Stimulated activated naive CD8-positive, alpha-beta T cell treated with anti-CD3 and anti-CD28 coated beads, Interleukin-15, amount 100 ng/mL, for 72 hours (primary cell): ENCODE results near the gene HDGFL3.
"Not testable (repeated sequence)": the region's sequence is repeated elsewhere in the genome, so short reads cannot be mapped to it uniquely, and the experiment has no call there.

Experiments used
- ATAC-seq: fragments of 150-1000 bp; cut with Tn5 transposase; 2 replicates; pipeline ENCODE4 v1.10.0; 2021; ENCODE audit warnings: mild to moderate bottlenecking, moderate library complexity
- DNase-seq, 2 donors: peaks; one replicate each; pipeline ENCODE4 v3.0.0; 2021 to 2022
- H3K27ac Mint-ChIP-seq, 2 donors: one replicate each; pipeline ENCODE4 v1.8.0; 2022; ENCODE audit warnings: mild to moderate bottlenecking in 2 of 2, mixed read lengths in 2 of 2, moderate library complexity in 2 of 2
- H3K27me3 Mint-ChIP-seq: one replicate; pipeline ENCODE4 v1.8.0; 2022; ENCODE audit warnings: mixed read lengths
- H3K4me1 Mint-ChIP-seq: one replicate; pipeline ENCODE4 v1.8.0; 2022; ENCODE audit warnings: mild to moderate bottlenecking, mixed read lengths
- H3K4me3 Mint-ChIP-seq, 2 donors: one replicate each; pipeline ENCODE4 v1.8.0; 2022; ENCODE audit warnings: mild to moderate bottlenecking in 2 of 2, mixed read lengths in 2 of 2, moderate library complexity in 1 of 2
- H3K9me3 Mint-ChIP-seq, 2 donors: one replicate each; pipeline ENCODE4 v1.8.0; 2022; ENCODE audit warnings: mixed read lengths in 2 of 2

Gene HDGFL3

GRCh38 chr15:83169576-83169975, 38.0 kb downstream of the HDGFL3 start:
- not testable (repeated sequence) for DNase-seq, H3K27ac Mint-ChIP-seq, H3K4me3 Mint-ChIP-seq, ATAC-seq
- Mint-ChIP-seq H3K27me3 (peaks cover 20% of the 10 kb centered on the region), H3K9me3 (peaks cover 21 to 28% of the 10 kb centered on the region in 2 donors), H3K4me1 (peaks cover 16% of the 10 kb centered on the region)

- ATAC-seq (no peak), DNase-seq (no peak)
- H3K4me1 Mint-ChIP-seq = peaks cover 31% of the 10 kb centered on the region
- H3K27ac Mint-ChIP-seq = no peak overlapping the region
- H3K27me3 Mint-ChIP-seq = peaks cover 27% of the 10 kb centered on the region
- peaks cover 21 to 28% of the 10 kb centered on the region in 2 donors for H3K9me3 Mint-ChIP-seq
- H3K4me3 Mint-ChIP-seq = no peak overlapping the region
These were observed 40.8 kb downstream of the HDGFL3 start for GRCh38 chr15:83166830-83167229.

- Mint-ChIP-seq H3K4me1 (peaks cover 31% of the 10 kb centered on the region), H3K9me3 (peaks cover 21 to 28% of the 10 kb centered on the region in 2 donors), H3K4me3 (no peak overlapping the region), H3K27ac (no peak overlapping the region), H3K27me3 (peaks cover 27% of the 10 kb centered on the region)
- ATAC-seq = no peak
- DNase-seq = no peak
These were observed 41.4 kb downstream of the HDGFL3 start for GRCh38 chr15:83166218-83166617.

GRCh38 chr15:83164771-83165404, 42.7 kb downstream of the HDGFL3 start:
- ATAC-seq (peak; percentile 97), DNase-seq (peak; percentile 16 to 46)
- Mint-ChIP-seq H3K27me3 (peaks cover 27% of the 10 kb centered on the region), H3K9me3 (peaks cover 16 to 22% of the 10 kb centered on the region in 2 donors), H3K27ac (peak overlapping the region; percentile 8 to 37), H3K4me3 (peak overlapping the region; percentile 31 to 72), H3K4me1 (peaks cover 25% of the 10 kb centered on the region)

GRCh38 chr15:83164111-83164770, 43.4 kb downstream of the HDGFL3 start:
- Mint-ChIP-seq H3K27me3 (peaks cover 27% of the 10 kb centered on the region), H3K4me3 (peak overlapping the region; percentile 14 to 72), H3K4me1 (peaks cover 24% of the 10 kb centered on the region), H3K27ac (peak overlapping the region; percentile 8 to 37), H3K9me3 (peaks cover 13 to 17% of the 10 kb centered on the region in 2 donors)
- DNase-seq = no peak
- no peak for ATAC-seq

- peak overlapping the region in 1 of 2 donors; percentile 80 for H3K27ac Mint-ChIP-seq
- DNase-seq = no peak
- H3K4me1 Mint-ChIP-seq = peaks cover 24% of the 10 kb centered on the region
- H3K27me3 Mint-ChIP-seq = peaks cover 19% of the 10 kb centered on the region
- peak overlapping the region in 1 of 2 donors; percentile 24 for H3K4me3 Mint-ChIP-seq
- ATAC-seq = no peak
- peaks cover 9 to 12% of the 10 kb centered on the region in 2 donors for H3K9me3 Mint-ChIP-seq
These were observed 44.6 kb downstream of the HDGFL3 start for GRCh38 chr15:83163032-83163431.

GRCh38 chr15:83160741-83161140, 46.9 kb downstream of the HDGFL3 start:
- Mint-ChIP-seq H3K27me3 (peaks cover 16% of the 10 kb centered on the region), H3K27ac (no peak overlapping the region), H3K9me3 (no peaks in the 10 kb centered on the region), H3K4me1 (peaks cover 39% of the 10 kb centered on the region), H3K4me3 (no peak overlapping the region)
- ATAC-seq (no peak), DNase-seq (no peak)

GRCh38 chr15:83158393-83158792, 49.2 kb downstream of the HDGFL3 start:
- DNase-seq = no peak
- ATAC-seq = peak; percentile 66
- peaks cover 24% of the 10 kb centered on the region for H3K4me1 Mint-ChIP-seq

GRCh38 chr15:83155942-83156341, 51.7 kb downstream of the HDGFL3 start:
- Mint-ChIP-seq H3K27me3 (peaks cover 9% of the 10 kb centered on the region), H3K9me3 (no peaks in the 10 kb centered on the region), H3K4me3 (no peak overlapping the region), H3K4me1 (peaks cover 16% of the 10 kb centered on the region), H3K27ac (peak overlapping the region in 1 of 2 donors; percentile 3)
- DNase-seq (no peak), ATAC-seq (no peak)

More at GRCh38 chr15:83158393-83158792, 49.2 kb downstream of the HDGFL3 start:
- Mint-ChIP-seq H3K27ac (no peak overlapping the region), H3K4me3 (no peak overlapping the region), H3K9me3 (no peaks in the 10 kb centered on the region), H3K27me3 (peaks cover 16% of the 10 kb centered on the region)

- no peak for DNase-seq
- Mint-ChIP-seq H3K4me1 (peaks cover 16% of the 10 kb centered on the region), H3K27ac (no peak overlapping the region), H3K4me3 (no peak overlapping the region), H3K27me3 (peaks cover 9% of the 10 kb centered on the region), H3K9me3 (no peaks in the 10 kb centered on the region)
- no peak for ATAC-seq
These were observed 54.3 kb downstream of the HDGFL3 start for GRCh38 chr15:83153288-83153687.

- Mint-ChIP-seq H3K9me3 (peaks cover 0 to 6% of the 10 kb centered on the region in 2 donors), H3K4me1 (no peaks in the 10 kb centered on the region), H3K27ac (no peak overlapping the region), H3K4me3 (no peak overlapping the region), H3K27me3 (peaks cover 12% of the 10 kb centered on the region)
- DNase-seq = no peak
- no peak for ATAC-seq
These were observed 62.9 kb downstream of the HDGFL3 start for GRCh38 chr15:83144771-83145170.

- peaks cover 11% of the 10 kb centered on the region for H3K27me3 Mint-ChIP-seq
- not testable (repeated sequence) for H3K4me3 Mint-ChIP-seq, DNase-seq, ATAC-seq, H3K9me3 Mint-ChIP-seq, H3K27ac Mint-ChIP-seq, H3K4me1 Mint-ChIP-seq
These were observed 65.5 kb downstream of the HDGFL3 start for GRCh38 chr15:83142151-83142550.

GRCh38 chr15:83132861-83133523, 74.6 kb downstream of the HDGFL3 start:
- Mint-ChIP-seq H3K27ac (no peak overlapping the region), H3K27me3 (no peaks in the 10 kb centered on the region), H3K4me1 (no peaks in the 10 kb centered on the region)

GRCh38 chr15:83129791-83130190, 77.8 kb downstream of the HDGFL3 start:
- Mint-ChIP-seq H3K27me3 (no peaks in the 10 kb centered on the region), H3K9me3 (no peaks in the 10 kb centered on the region), H3K4me3 (no peak overlapping the region), H3K27ac (no peak overlapping the region), H3K4me1 (peaks cover 5% of the 10 kb centered on the region)
- ATAC-seq (no peak), DNase-seq (no peak)

More at GRCh38 chr15:83132861-83133523, 74.6 kb downstream of the HDGFL3 start:
- Mint-ChIP-seq H3K9me3 (no peaks in the 10 kb centered on the region), H3K4me3 (no peak overlapping the region)
- ATAC-seq (no peak), DNase-seq (no peak)

GRCh38 chr15:83127547-83128150, 80.0 kb downstream of the HDGFL3 start:
- Mint-ChIP-seq H3K27ac (no peak overlapping the region), H3K9me3 (no peaks in the 10 kb centered on the region), H3K27me3 (no peaks in the 10 kb centered on the region), H3K4me3 (no peak overlapping the region), H3K4me1 (peaks cover 5% of the 10 kb centered on the region)
- ATAC-seq (no peak), DNase-seq (no peak)
